HG03097 (cell line): ENCODE measurements around the gene NCKAP5L.
"Not testable (repeated sequence)": the region's sequence is repeated elsewhere in the genome, so short reads cannot be mapped to it uniquely, and the experiment has no call there.

Source experiments
- ATAC-seq: cut with Tn5 transposase; IDR thresholded peaks from one replicate; pipeline ENCODE4 v1.9.1; 2021; ENCODE audit not compliant: unreplicated experiment, low FRiP score

NCKAP5L gene

DNA sequence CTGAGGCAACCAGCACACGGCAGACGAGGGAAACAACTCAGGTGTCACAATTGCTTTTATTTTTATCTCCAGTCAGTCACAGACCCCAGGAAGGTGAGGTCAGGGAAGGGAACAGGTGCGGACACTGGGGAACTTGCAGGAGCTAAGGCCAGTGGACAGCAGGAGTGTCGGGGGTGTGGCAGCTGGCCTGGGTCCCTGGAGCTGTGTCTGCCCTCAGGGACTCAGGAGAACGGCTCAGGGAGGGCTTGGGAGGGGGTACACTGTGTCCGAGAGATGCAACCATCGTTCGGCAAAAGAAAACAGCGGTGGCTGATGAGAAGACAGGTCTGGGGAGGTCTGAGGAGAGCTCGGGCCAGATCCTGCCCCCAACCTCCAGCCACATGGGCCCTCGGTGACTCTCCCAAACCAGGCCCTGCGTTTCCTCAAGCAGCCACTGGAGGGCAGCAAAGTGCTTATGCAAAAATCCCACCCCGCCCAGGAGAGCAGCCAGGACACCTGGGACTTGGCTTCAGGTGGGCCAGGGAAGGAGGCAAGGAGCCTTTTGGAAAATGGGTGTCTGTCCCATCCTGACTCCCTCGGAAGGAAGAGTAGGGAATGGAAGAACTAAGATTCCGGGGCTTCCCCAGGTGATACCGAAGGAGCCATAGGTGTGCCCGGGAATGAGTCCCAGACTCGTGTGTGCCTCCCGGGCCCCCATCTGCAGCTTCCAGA, 38.8 kb upstream of the NCKAP5L start:
- no peak for ATAC-seq

- ATAC-seq = no peak
These were observed 37.5 kb upstream of the NCKAP5L start for GRCh38 chr12:49865782-49866135.

GRCh38 chr12:49865109-49865781, 37.0 kb upstream of the NCKAP5L start:
- no peak for ATAC-seq

DNA sequence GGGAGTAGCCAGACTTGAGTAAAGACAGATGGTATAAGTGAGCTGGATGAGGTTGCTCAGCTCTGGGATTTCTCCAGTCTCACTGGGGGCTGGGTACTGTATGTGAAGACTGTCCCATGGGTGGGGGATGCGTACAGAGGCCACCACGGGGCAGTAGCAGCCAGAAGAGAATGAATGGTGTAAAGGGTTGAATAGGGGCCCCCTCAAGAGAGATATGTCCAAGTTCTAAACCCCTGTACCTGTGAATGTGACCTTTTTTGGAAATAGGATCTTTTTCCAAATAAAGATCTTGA, 36.5 kb upstream of the NCKAP5L start:
- no peak for ATAC-seq

DNA sequence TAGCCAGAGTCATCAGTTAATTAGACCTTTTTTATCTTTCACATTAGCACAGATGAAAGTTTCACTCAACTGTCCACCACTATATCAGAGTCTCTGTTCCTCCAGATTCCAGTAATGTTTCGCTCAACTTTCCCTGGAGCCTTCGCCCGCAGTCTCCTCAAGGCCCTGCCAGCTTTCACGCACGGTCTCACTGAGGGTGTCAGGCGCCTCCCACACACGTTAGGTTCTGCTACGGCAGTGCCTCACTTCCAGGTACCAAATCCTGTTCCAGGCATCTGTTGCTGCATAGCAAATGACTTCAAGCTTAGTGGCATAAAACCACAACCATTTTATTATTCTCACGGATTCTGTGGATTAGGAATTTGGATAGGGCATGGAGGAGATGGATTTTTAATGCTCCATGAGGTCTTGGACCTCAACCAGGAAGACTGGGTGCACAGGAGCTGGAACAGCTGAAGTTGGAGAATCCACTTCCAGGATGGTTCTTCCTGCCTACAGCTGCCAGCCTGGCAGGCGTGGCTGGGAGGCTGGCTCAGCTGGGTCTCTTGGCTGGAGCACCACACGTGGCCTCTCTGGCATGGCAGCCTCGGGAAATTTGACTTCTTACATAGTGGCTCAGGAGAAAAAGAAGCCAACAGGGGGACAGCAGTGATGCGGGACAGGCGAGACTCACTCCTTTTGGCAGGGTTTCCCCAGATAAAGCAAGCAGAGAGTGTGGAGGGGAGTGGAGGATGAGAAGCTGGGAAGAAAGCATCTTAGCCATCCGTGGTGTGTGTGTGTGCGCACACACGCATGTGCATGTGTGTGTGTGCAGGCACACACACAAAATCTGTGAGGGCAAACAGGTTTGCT, 36.0 kb upstream of the NCKAP5L start:
- no peak for ATAC-seq

GRCh38 chr12:49860921-49861320, 32.7 kb upstream of the NCKAP5L start:
- not testable (repeated sequence) for ATAC-seq

DNA sequence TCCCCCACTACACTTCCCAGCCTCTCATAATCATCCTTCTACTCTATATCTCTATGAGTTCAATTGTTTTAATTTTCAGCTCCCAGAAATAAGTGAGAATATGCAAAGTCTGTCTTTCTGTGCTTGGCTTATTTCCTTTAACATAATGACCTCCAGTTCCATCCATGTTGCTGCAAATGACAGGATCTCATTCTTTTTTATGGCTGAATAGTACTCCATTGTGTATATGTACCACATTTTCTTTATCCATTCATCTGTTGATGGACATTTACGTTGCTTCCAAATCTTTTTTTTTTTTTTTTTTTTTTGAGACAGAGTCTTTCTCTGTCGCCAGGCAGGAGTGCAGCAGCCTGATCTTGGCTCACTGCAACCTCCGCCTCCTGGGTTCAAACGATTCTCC, 27.7 kb upstream of the NCKAP5L start:
- ATAC-seq = not testable (repeated sequence)

GRCh38 chr12:49854976-49855375, 26.8 kb upstream of the NCKAP5L start:
- ATAC-seq = no peak

DNA sequence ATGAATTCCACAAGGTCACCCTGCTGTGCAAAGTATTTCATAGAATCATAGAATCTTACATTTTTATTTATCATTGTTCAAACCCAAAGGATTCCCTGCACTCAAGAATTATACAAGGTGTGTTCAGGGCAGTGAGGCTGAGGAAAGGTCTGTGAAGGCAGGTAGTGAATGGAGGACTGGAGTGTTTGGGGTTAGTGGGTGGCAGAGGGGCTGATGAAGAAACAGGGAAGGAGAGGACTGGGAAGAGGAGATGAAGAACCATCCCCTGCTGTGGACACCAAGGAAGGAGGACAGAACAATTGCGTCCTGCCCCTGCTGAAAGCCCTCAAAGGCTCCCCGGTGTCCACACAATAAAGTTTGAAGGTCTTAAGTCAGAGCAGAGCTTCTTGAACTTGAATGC, 25.5 kb upstream of the NCKAP5L start:
- ATAC-seq = no peak

DNA sequence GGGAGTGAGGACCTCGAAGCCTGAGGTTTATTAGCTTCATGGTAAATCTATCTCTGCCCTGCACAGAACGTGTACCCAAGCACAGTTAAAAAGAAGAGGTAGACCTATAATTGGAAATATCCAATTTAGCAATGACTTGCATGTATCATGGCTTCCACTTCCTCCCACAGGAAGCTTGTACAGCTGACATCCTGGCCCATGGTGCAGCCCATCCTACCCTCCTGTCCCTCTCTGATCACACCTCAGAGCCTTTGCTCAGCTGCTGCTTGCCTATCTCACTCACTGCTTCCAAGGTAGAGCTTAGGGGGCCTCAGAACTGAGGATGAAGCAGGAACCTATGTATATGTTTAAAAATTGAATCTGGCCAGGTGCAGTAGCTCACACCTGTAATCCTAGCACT, 18.9 kb upstream of the NCKAP5L start:
- no peak for ATAC-seq

DNA sequence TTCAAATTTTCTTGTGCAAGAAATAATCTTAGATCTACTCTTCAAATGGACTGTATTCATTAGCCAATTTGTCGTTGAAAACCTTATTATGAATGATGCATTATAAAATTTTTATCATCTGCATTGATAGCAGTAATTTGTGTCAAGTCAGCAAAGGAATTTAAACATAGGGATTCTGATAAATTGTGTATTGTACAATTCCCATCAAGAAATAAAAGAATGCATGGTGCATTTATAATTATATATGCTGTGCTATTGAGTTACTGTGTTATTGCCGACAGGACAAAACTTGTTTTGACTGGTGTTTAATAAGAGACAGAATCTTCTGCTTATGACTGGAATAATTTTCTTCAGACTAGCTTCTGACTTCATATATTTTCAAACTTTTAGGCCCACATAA, 17.8 kb upstream of the NCKAP5L start:
- no peak for ATAC-seq

- ATAC-seq = no peak
These were observed 15.7 kb upstream of the NCKAP5L start for GRCh38 chr12:49843876-49844437.

- peak; percentile 12 for ATAC-seq
These were observed 15.2 kb upstream of the NCKAP5L start for GRCh38 chr12:49843411-49843810.

DNA sequence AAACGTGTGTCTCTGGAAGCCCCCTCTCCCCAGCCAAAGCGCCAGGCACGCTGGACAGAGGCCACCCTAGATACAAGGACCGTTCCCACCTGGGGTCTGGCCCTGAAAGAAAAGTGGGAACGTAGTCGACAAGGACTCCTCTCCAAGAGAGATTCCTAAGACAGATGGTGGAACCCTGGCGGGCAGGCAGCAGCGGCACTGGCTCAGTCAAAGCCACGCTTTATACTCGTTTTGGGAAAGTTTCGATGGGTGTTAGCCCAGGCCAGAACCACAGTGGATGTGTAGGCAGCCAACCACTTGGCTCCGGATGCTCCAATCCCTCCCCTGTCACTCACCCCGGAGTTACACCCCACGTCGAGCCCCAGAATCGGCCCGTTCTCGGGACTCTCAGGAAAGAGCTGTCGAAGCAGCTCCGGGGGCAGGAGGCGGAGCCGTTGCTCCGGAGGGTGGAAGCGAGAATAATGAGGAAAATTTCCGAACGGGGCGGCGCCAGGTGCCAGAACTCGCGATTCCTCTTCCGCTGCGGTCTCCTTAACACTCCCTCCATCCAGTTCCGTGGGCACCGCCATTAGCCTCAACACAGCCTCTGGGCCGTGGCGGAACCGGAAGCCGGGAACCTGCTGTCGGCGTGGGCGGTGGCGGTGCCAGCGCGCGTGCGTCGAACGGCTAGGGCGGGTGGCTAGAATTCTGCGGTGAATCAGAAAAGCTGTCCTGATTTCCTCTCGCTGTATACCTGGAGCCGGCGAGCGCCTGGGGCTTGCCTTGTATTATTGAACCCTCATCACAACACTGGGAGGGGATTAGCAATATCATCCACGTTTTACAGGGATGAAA, 14.5 kb upstream of the NCKAP5L start, which contains the start of gene BCDIN3D:
Gene BCDIN3D (minus strand): TSS at position 588 of the 834 bp plus-strand sequence. CDS start 19 bp downstream, at position 569.
- ATAC-seq = peak; percentile 85

- ATAC-seq = no peak
These were observed 10.9 kb upstream of the NCKAP5L start for GRCh38 chr12:49838973-49839633.

- ATAC-seq = no peak
These were observed 4.7 kb upstream of the NCKAP5L start for GRCh38 chr12:49832836-49833421.

GRCh38 chr12:49831717-49832116, 3.5 kb upstream of the NCKAP5L start:
- ATAC-seq = no peak

DNA sequence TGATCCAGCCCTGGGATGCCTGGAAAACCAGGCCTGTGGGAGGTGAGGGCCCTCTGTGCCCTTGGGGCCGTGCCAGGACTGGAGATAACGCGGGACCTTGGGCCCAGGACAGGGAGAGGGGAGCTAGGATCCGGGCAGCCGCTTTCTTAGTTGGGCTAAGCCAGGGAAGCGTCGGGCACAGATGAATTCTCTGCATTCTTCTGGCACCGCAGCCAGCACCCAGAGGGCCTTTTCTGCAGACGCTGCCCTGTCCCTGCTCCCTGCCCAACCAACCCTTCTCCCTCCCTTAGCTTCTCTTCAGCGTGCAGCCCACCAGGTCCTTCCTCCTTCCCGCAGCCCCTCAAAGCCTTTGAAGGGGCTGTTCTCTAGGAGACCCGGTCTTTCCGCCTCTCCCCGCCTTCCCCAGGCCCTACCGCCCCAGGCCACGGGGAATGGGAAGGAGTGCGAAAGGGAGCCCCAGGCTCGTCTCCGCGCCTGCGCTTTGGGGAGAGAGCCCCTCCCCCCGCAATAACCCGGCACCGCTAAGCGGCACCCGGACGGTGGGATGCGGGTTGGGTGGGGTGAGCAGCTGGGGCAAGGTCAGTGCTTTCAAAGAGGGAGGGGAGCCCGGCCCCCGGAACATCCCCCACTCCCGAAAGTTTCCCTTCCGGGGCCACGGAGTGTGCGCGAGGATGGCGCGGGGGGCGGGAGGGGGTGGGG, 663 bp downstream of the NCKAP5L start:
- no peak for ATAC-seq

DNA sequence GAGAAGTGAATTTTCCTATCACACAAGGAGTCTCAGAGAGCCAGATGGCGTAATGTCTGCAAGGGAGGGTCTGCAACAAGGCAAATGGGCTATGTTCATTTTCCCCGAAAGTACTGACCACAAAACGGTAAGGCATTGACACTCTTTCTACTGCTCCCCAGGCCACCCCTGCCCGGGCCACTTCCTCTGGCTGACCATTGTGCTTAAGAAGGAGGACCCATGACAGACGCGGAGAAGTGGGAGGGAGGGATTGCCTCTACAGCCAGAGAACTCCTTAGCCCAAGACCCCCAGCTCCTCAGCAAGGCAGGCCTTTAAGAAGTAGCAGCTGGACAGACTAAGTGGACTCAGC, 1.2 kb downstream of the NCKAP5L start:
- ATAC-seq = no peak
